HG03025 (cell line): ENCODE measurements around the gene REX1BD.
"Not testable (repeated sequence)": the region's sequence is repeated elsewhere in the genome, so short reads cannot be mapped to it uniquely, and the experiment has no call there.

Source experiments
- ATAC-seq: cut with Tn5 transposase; IDR thresholded peaks from one replicate; pipeline ENCODE4 v1.9.1; 2021; ENCODE audit warnings: mild to moderate bottlenecking, moderate library complexity; ENCODE audit not compliant: unreplicated experiment, low FRiP score

The REX1BD gene

GRCh38 chr19:18576383-18576782 is 12.2 kb upstream of the REX1BD start:
- no peak for ATAC-seq

- no peak for ATAC-seq
Measured at GRCh38 chr19:18577365-18577914, 11.2 kb upstream of the REX1BD start.

DNA sequence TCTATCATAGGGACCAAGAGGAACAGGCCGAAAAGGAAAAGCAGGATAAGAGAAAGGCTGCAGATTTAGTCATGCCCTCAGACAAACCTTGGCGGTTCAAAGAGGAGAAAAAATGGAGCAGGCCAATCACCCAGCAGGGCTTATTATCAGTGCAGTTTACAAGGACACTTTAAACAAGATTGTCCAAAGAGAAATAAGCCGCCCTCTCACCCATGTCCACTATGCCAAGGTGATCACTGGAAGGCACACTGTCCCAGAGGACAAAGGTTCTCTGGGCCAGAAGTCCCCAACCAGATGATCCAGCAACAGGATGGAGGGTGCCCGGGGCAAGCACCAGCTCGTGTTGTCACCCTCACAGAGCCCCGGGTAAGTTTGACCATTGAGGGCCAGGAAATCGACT is 8.3 kb upstream of the REX1BD start:
- ATAC-seq, result no peak

- no peak for ATAC-seq
Measured at GRCh38 chr19:18586306-18586705, 2.3 kb upstream of the REX1BD start.

DNA sequence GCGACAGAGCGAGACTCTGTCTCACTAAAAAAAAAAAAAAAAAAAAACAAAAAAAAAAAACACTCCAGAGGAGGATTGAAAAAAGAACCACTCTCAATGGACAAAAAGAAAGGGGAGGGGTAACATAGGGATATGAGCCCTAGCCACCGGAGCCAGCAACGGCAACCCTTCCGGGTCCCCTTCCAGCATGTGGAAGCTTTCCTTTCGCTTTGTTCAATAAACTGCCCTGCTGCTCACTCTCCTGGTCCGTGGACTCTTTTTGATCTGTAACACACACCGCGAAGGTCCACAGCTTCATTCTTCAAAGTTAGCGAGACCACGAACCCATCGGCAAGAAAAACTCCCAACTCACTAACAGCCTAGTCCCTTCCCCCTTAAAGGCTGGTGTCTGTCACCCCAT is 1.0 kb upstream of the REX1BD start:
- ATAC-seq, result no peak

GRCh38 chr19:18587962-18588610 is 512 bp upstream of the REX1BD start:
- ATAC-seq, result no peak

GRCh38 chr19:18589380-18590272 is 1.0 kb downstream of the REX1BD start:
- ATAC-seq, result peak; percentile 8

- ATAC-seq, result no peak
Measured at GRCh38 chr19:18590273-18591272, 2.0 kb downstream of the REX1BD start.

- ATAC-seq, result no peak
Measured at GRCh38 chr19:18591735-18592385, 3.3 kb downstream of the REX1BD start.

DNA sequence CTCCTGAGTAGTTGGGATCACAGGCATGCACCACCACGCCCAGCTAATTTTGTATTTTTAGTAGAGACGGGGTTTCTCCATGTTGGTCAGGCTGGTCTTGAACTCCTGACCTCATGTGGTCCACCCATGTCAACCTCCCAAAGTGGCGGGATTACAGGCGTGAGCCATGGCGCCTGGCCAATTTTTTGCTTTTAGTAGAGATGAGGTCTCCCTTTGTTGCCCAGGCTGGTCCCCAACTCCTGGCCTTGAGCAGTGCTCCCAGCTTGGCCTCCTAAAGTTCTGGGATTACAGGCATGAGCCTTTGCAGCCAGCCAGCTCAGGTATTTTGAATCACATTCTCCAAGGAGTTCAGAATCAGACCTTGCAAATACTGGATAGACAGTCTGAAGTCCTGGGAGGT is 4.1 kb downstream of the REX1BD start:
- ATAC-seq, result not testable (repeated sequence)

DNA sequence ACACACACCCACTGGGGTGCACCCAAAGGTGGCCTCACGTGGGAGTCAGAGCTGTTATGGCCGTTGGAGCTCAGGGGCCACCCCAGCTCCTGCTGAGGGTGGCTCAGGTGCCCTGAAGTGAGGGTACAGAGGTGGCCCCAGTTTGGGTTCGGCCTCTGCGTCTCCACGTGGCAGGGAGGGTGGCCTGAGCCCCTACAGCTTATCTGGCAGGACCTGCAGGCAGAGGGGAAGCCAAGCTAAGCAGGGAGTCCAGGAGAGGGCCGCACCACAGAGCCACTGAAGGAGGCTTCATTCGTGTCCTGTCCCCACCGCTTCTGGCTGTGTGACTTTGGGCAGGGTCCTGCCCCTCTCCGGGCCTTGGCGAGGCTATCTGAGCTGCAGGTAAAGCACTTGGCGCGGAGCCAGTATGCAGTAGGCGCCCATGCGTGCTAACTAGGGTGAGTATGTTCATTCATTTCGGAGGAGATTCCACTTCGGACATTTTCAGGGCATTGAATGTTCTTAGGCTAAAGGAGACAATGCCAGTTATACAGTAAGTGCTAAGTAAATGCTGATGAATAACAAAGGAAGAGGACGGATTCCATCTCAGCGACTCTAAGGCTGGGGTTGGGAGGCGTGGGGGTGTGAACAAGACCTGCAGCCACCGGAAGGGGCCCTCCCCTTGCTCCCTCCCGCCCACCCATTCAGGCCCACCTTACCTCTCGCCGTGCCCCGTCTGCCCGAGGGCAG is 4.9 kb downstream of the REX1BD start:
- ATAC-seq, result no peak

- ATAC-seq, result peak; percentile 37
Measured at GRCh38 chr19:18594096-18594823, 5.7 kb downstream of the REX1BD start.

DNA sequence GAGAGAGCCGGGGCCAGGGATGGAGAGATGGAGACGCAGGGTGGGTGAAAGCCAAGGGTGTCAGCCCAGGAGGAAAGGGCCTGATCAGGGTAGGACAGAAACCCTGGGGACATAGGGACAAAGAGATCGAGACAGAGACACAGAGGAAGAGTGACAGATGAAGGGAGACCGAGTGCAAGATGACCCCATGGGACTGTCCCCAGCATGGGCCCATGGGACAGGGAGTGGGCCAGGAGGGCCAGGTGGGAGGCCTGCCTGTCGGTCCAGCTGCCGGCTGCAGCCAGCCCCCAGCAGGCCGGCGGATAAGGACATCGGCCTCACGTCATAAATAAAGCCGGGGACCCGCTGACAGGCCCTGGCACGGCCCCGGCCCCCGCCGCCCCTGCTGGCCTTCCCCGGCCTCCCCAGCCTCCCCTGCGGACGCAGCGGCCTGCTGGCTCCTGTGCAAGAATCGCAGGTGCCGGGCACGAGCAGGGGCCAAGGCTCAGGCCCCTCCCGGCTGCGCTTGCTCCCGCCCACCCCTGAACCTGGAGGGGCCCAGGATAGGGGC is 6.3 kb downstream of the REX1BD start:
- no peak for ATAC-seq

DNA sequence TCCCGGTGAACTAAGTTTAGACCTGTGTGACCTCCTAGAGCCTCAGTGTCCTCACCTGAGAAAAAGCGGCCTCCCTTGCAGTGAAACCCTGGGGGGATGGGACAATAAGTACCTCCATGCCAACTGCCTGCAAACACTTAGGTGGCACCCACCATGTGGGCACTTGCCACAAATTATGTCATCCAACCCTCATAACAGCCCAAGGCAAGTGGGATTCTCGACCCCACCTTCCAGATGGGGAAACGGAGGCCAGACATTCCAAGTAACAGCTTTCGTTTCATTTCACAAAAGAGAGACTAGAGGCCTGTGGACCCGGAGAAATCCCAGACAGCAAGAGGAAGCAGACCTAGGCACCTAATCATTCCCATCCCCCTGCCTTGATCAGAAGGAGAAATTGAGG is 6.9 kb downstream of the REX1BD start:
- no peak for ATAC-seq

DNA sequence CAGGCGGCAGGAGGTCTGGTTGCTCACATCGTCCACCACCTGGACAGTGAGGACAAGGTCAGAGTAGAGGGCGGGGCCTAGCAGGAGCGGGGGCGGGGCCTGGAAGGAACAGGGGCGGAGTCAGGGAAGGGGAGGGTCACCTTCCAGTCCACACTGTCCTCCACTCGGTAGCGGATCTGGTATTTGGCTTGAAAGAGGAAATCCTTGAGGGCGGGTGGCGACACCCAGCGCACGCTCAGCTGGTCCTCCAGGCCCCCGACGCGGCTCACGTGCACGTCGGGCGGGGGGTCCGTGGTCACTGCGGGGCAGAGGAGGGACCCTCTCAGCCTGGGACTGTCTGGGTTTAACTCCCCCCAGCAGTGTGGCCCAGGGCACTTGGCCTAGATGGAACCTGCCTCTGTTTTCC is 8.2 kb downstream of the REX1BD start:
- no peak for ATAC-seq

DNA sequence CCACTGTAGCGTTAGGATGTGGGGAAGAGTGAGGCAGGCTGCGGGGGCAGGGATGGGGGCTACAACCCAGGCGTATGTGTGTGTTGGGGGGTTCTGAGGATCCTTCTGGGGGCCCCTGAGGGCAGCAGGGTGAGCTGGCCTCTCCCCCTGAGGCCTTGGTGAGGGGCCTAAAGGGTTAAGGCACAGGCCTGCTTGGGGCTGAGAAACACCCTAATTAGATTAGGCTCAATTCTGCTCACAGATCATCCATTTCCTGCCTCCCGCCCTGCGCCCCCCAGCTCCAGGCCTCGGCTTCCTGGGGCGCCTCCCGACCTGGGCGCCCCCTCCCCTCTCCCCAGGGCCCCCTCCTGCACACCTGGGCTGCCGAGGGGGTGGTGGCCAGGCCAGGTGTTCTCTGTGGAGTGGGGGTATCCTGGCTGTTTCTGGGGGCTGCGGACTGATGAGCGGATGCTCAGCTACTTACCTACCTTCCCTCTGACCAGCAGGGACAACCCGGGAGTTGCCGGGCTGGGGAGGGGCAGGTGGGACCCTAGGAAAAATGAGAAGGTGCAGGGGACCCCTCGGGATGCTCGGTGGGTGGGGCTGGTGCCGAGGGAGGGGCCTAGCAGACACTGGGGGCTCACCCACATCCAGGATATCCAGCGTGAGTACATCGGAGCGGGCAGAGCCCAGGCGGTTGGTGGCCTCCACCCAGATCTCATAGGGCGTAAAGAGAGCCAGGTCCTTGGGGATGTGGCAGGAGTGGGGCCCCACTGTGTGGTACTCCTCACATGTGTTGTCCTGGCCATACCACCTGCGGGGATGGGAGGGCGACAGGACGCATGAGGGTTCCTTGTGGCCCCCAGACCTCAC is 9.4 kb downstream of the REX1BD start:
- ATAC-seq, result no peak

DNA sequence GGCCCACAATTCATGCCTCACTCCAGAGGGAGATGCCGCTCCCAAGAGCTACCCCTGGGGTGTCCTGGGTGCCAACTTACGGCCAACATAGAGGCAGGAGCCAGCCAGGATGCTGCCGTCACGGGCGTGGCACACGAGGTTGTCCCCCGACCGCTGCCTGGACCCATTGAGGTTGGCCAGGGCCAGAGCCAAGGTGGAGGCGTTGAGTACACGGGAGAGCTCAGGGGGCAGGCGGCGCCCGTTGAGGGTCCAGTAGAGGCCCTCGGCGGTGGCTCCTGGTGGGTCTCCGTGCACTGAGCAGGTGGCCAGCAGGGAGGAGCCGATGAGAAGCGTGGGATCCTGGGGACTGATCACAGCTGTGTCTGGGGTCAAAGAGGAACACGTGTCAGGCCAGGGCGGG is 10.9 kb downstream of the REX1BD start:
- ATAC-seq, result no peak
